H1 (cell line): Measurements from ENCODE around the gene NME3. TPM values are rescaled to one million over a fixed set of nuclear protein-coding genes. Genes with fewer than 3 reads are reported as not detected.

Experiments used
- BACH1 ChIP-seq: IDR thresholded peaks from 2 replicates; pipeline ENCODE4 v1.6.1; 2012; ENCODE audit warnings: low read length, improper control_type of control experiment
- BCL11A ChIP-seq, 2 experiments: IDR thresholded peaks; one replicate each; pipeline ENCODE4 v1.6.1; 2011; ENCODE audit warnings: low read depth in 2 of 2, low read length in 2 of 2, mild to moderate bottlenecking in 2 of 2
- MAFK ChIP-seq: IDR thresholded peaks from 2 replicates; pipeline ENCODE4 v1.6.1; 2012; ENCODE audit warnings: low read depth, mild to moderate bottlenecking, improper control_type of control experiment, low read length
- NANOG ChIP-seq: IDR thresholded peaks from 2 replicates; pipeline ENCODE4 v1.6.1; 2011; ENCODE audit warnings: low read length, low read depth, mild to moderate bottlenecking, inconsistent platforms; ENCODE audit not compliant: insufficient read depth, poor library complexity, severe bottlenecking
- POLR2AphosphoS5 ChIP-seq: IDR thresholded peaks from 2 replicates; pipeline ENCODE4 v1.6.1; 2011; ENCODE audit warnings: low read depth, low read length
- SP4 ChIP-seq: IDR thresholded peaks from 2 replicates; pipeline ENCODE4 v1.6.1; 2012; ENCODE audit warnings: low read length, inconsistent platforms
- TAF1 ChIP-seq: IDR thresholded peaks from 2 replicates; pipeline ENCODE4 v1.6.1; 2011; ENCODE audit warnings: mild to moderate bottlenecking, low read depth, low read length
- polyA plus RNA-seq, 7 experiments: library from polyadenylated mRNA; depleted of rRNA in 3 of 7; stranded (reverse) in 5 of 7; unstranded in 2 of 7; fragments of >200 nt in 5 of 7; fragments of 200-250 nt in 2 of 7; gene quantifications; 1 replicate in 5 of 7; 2 replicates in 1 of 7; 4 replicates in 1 of 7; pipeline versions ENCODE4 v1.2.1 to v1.2.3, GENCODE V29; 2011 to 2013; ENCODE audit warnings: missing spikeins in 2 of 7, mixed read lengths in 2 of 7
- total RNA-seq: library from RNA; stranded (reverse); fragmentation: NEBNext Ultra II Directional; extraction: Animal tissue kit (Norgen Biotek cat#: 25700); gene quantifications from 2 replicates; pipeline ENCODE4 v1.2.1, GENCODE V29; 2021
- TF ChIP-seq, protein P1 (sequence below): IDR thresholded peaks from 2 replicates; pipeline ENCODE4 v1.6.1; 2012; ENCODE audit warnings: inconsistent platforms

NME3 gene
- total and polyA plus RNA-seq, 2 of the 8 experiments (the other 6 are each of a cell fraction or from before 2014, with no cell fraction given): 72.5 to 163 TPM

DNA sequence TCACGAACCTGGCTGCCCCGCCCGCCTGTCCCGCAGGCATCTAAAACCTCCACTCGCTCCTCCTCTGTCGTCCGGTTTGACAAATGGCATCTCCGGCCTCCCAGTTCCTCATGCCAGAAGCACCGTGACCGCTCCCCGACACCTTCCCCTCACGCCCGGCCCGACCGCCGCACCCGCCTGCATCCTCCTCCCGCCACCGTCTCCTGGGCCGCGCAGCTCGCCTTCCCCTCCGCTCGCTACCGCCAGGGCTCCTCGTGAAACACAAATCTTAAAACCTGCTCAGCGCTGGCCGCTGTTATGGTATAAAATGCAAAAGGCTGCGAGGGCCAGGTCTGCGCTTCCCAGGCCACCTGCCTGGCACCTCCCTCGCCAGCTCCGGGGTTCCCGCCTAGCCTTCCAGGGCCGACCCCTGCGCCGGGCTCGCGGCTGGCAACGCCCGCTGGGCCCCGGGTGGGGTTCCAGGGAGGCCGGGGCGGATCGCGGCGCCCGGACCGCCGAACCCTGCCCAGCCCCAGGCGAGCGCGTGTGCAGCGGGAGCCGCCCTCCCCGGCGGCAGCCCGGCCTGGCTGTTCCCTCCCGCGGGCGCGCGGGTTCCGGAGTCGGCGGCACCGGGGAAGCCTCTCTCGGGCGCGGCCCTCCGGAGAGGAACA, 10.5 kb upstream of the NME3 start (continued):
- peak; percentile 11; the same call in 1 of the 2 replicates for TF ChIP-seq POLR2AphosphoS5
- no peak for TF ChIP-seq NANOG
- no peak for TF ChIP-seq MAFK
- no peak for TF ChIP-seq BACH1
- TF ChIP-seq, protein P1, sequence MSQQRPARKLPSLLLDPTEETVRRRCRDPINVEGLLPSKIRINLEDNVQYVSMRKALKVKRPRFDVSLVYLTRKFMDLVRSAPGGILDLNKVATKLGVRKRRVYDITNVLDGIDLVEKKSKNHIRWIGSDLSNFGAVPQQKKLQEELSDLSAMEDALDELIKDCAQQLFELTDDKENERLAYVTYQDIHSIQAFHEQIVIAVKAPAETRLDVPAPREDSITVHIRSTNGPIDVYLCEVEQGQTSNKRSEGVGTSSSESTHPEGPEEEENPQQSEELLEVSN: peak; percentile 75
- no peak for TF ChIP-seq SP4
- TF ChIP-seq TAF1: 0 out of 2 replicates have a peak, but pooled peaks have one; percentile 24
- TF ChIP-seq BCL11A (IDR thresholded peaks at IDR 0.05; ENCODE audit: low read depth in 2 of 2, low read length in 2 of 2): no peak
